GM12873 (cell line): ENCODE measurements around the gene HOXA11.

Experiments used
- CTCF ChIP-seq: IDR thresholded peaks from 2 replicates; pipeline ENCODE4 v1.5.1; 2012; ENCODE audit warnings: low read depth, mild to moderate bottlenecking, moderate library complexity, low read length, control low read depth; ENCODE audit not compliant: insufficient read depth; ENCODE audit errors: missing control alignments

The HOXA11 gene

GRCh38 chr7:27174874-27175625 is 10.0 kb downstream of the HOXA11 start:
- TF ChIP-seq CTCF: no peak

GRCh38 chr7:27173956-27174873 is 10.8 kb downstream of the HOXA11 start, which contains the start of gene HOXA10:
Gene HOXA10, minus strand, starts transcription at chr7:27174320. Its CDS starts 14 bp downstream, at chr7:27174306.
- no peak for TF ChIP-seq CTCF

GRCh38 chr7:27173511-27173955 is 11.5 kb downstream of the HOXA11 start:
- TF ChIP-seq CTCF: no peak

GRCh38 chr7:27172823-27173510 is 12.1 kb downstream of the HOXA11 start:
- no peak for TF ChIP-seq CTCF

- TF ChIP-seq CTCF: no peak
Measured at GRCh38 chr7:27172315-27172774, 12.7 kb downstream of the HOXA11 start.

GRCh38 chr7:27171637-27172314 is 13.3 kb downstream of the HOXA11 start:
- TF ChIP-seq CTCF: no peak

- TF ChIP-seq CTCF: no peak
Measured at GRCh38 chr7:27171325-27171636, 13.8 kb downstream of the HOXA11 start.
